Prostate gland (tissue), 2 donors: ENCODE measurements around the gene COL6A1. TPM values are rescaled to one million over a fixed set of nuclear protein-coding genes. Genes with fewer than 3 reads are reported as not detected.
"Not testable (repeated sequence)": the region's sequence is repeated elsewhere in the genome, so short reads cannot be mapped to it uniquely, and the experiment has no call there.

Experiments
- DNase-seq: peaks from one replicate; pipeline ENCODE4 v3.0.0-alpha.2; 2019; ENCODE audit warnings: low spot score
- H3K27ac ChIP-seq, 2 donors: fragments of 200-600 bp; sonication (generic); 2 replicates each; pipeline ENCODE4 v1.5.1; 2017 to 2019
- H3K27me3 ChIP-seq: fragments of 200-600 bp; sonication (generic); replicated peaks from 2 replicates; pipeline ENCODE4 v1.5.1; 2019; ENCODE audit not compliant: insufficient read depth
- H3K36me3 ChIP-seq, 2 donors: fragments of 200-600 bp; sonication (generic); 1 replicate in 1 of 2; 2 replicates in 1 of 2; pipeline versions ENCODE4 v1.5.1 to v1.8.1; 2017 to 2019
- H3K4me1 ChIP-seq: fragments of 200-600 bp; sonication (generic); replicated peaks from 2 replicates; pipeline ENCODE4 v1.5.1; 2019
- H3K4me3 ChIP-seq, 2 donors: fragments of 200-600 bp; sonication (generic); 2 replicates each; pipeline ENCODE4 v1.5.1; 2017 to 2019
- H3K9me3 ChIP-seq: fragments of 200-600 bp; sonication (generic); 2 replicates; pipeline ENCODE4 v1.5.1; 2017
- POLR2A ChIP-seq: fragments of 450-650 bp; IDR thresholded peaks from one replicate; pipeline ENCODE4 v1.6.1; 2016; ENCODE audit warnings: antibody characterized with exemption, mild to moderate bottlenecking
- POLR2AphosphoS5 ChIP-seq: sonication (generic); formaldehyde crosslinking; IDR thresholded peaks from one replicate; pipeline ENCODE4 v1.6.1; 2017; ENCODE audit warnings: antibody characterized with exemption
- WGBS: methylation state at CpG from one replicate; pipeline ENCODE4 v1.1.5; 2018; 5-methylcytosine and 5-hydroxymethylcytosine counted together
- intact Hi-C: fragments of 100-400 bp; cut with DNase I; formaldehyde crosslinking; loops from one replicate; pipeline ENCODE4 v1.14.2; 2022
- total RNA-seq, 2 donors: library from RNA; depleted of rRNA; stranded (reverse); fragments of >200 nt; gene quantifications; one replicate each; pipeline ENCODE4 v1.1.0, GENCODE V29; 2016
- TF ChIP-seq, protein P1 (sequence below), 4 experiments: fragments of 200-600 bp in 2 of 4; fragments of 450-650 bp in 2 of 4; sonication (generic) in 2 of 4; IDR thresholded peaks; 1 replicate in 3 of 4; 2 replicates in 1 of 4; pipeline ENCODE4 v1.5.1; 2016 to 2019; ENCODE audit warnings: antibody characterized with exemption in 4 of 4, mild to moderate bottlenecking in 2 of 4, moderate library complexity in 2 of 4

COL6A1 gene
- total RNA-seq, 2 donors from 2014 or later: 163 to 265 TPM

DNA sequence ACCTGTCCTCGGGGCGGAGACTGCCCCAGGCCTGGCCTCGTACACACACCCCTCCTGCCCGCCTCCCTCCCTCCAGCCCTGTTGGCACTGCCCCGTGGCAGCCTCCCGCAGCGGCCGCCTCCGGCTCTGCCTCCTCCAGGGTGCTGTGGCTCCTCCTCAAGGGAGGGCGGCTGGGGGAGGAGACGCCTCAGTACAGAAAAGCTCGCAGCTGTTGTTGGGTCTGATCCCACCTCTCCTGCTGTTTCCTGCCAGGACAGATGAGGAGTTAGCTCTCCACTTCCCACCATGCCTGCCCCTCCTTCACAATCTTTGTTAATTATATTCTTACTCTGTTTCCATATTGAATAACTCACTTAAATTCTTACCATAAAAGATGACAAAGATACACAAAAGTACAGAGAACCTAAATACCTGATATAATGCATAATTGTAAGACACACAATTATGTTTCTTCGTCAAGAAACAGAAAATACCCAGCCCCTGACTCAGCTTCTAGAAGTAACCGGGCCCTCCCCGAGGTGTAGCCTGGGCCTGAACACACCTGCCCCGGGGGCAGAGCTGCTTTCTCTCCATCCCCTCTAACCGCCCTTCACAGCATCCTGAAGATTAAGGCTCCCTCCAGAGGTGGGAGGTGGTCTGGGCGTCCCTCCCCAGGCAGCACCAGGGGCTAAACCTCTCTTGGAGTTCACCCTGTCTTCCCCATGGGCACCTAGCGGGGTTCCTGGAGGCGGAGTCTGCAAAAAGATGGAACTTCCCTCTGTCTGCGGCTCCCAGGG is 30.6 kb upstream of the COL6A1 start:
- TF ChIP-seq POLR2AphosphoS5 (peak; percentile 39), POLR2A (no peak)
- DNase-seq: peak; percentile 44
- WGBS: 25% methylated on average over 21 of the region's 21 CpGs
- Histone ChIP-seq H3K36me3 (no peaks in the 10 kb centered on the region), H3K27me3 (no peaks in the 10 kb centered on the region), H3K9me3 (no peaks in the 10 kb centered on the region), H3K4me3 (no peak overlapping the region), H3K27ac (peak overlapping the region in 1 of 2 donors; percentile 7), H3K4me1 (no peaks in the 10 kb centered on the region)
- intact Hi-C loops: no loop called here

DNA sequence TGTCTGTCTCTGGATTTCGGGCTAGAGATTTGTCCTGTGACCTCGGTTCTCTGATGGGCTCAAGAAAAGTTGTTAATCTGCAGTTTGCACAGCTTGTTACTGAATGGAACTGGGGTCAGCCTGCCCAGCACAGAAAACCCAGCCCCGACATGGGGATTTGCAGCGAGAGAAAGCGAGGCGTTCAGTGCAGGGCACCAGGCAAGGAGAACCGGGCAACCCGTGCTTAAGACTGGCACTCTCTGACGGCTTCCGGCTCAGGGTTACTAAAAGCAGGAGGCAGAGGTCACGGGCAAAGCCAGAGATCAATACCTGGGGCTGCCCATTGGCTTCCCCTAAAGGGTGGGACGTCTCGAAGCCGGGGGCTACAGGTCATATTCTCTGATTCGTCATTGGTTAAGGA is 29.9 kb upstream of the COL6A1 start:
- no peaks in the 10 kb centered on the region for H3K36me3 ChIP-seq
- H3K4me1 ChIP-seq: no peaks in the 10 kb centered on the region
- DNase-seq: no peak
- intact Hi-C loops: no loop called here
- no peaks in the 10 kb centered on the region for H3K27me3 ChIP-seq
- TF ChIP-seq POLR2AphosphoS5 (no peak), POLR2A (no peak)
- TF ChIP-seq, protein P1, sequence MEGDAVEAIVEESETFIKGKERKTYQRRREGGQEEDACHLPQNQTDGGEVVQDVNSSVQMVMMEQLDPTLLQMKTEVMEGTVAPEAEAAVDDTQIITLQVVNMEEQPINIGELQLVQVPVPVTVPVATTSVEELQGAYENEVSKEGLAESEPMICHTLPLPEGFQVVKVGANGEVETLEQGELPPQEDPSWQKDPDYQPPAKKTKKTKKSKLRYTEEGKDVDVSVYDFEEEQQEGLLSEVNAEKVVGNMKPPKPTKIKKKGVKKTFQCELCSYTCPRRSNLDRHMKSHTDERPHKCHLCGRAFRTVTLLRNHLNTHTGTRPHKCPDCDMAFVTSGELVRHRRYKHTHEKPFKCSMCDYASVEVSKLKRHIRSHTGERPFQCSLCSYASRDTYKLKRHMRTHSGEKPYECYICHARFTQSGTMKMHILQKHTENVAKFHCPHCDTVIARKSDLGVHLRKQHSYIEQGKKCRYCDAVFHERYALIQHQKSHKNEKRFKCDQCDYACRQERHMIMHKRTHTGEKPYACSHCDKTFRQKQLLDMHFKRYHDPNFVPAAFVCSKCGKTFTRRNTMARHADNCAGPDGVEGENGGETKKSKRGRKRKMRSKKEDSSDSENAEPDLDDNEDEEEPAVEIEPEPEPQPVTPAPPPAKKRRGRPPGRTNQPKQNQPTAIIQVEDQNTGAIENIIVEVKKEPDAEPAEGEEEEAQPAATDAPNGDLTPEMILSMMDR (IDR thresholded peaks at IDR 0.05): no peak
- WGBS: 85% methylated on average over 15 of the region's 15 CpGs
- no peaks in the 10 kb centered on the region for H3K9me3 ChIP-seq
- H3K27ac ChIP-seq: no peak overlapping the region
- H3K4me3 ChIP-seq: no peak overlapping the region

GRCh38 chr21:45952527-45952926 is 29.0 kb upstream of the COL6A1 start:
- not testable (repeated sequence) for DNase-seq, H3K4me1 ChIP-seq
- WGBS: 91% methylated on average over 10 of the region's 10 CpGs

DNA sequence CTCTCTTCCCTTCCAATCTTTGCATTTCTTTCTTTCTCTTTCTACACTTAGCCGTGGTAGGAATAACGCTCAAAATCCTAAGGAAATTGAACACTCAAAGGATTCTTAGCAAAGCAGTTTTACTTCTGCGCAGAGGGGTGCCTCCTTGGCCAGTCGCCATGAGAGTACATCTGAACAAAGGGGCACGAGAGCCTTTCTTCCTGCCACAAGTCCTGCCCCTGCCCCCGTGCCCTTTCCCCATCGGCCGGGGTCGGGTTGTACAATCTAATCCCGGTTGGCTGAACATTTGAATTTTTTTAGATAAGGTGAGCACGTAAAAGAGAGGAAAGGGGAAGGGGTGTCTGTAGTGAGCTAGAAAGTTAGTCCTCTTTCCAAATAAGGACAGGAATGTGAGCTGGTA is 28.6 kb upstream of the COL6A1 start:
- 54% methylated on average over 11 of the region's 11 CpGs for WGBS
- no peaks in the 10 kb centered on the region for H3K36me3 ChIP-seq
- H3K27me3 ChIP-seq: no peaks in the 10 kb centered on the region
- intact Hi-C loops: no loop called here
- H3K4me3 ChIP-seq: no peak overlapping the region
- no peaks in the 10 kb centered on the region for H3K9me3 ChIP-seq
- no peaks in the 10 kb centered on the region for H3K4me1 ChIP-seq
- no peak for DNase-seq
- TF ChIP-seq POLR2AphosphoS5 (no peak), POLR2A (no peak)
- TF ChIP-seq, protein P1 (IDR thresholded peaks at IDR 0.05): no peak
- H3K27ac ChIP-seq: no peak overlapping the region

More at GRCh38 chr21:45952527-45952926, 29.0 kb upstream of the COL6A1 start:
- intact Hi-C loops, H3K36me3 ChIP-seq, H3K4me3 ChIP-seq, H3K9me3 ChIP-seq, H3K27ac ChIP-seq, H3K27me3 ChIP-seq: not testable (repeated sequence)

GRCh38 chr21:45954261-45954660 is 27.3 kb upstream of the COL6A1 start:
- H3K4me3 ChIP-seq: no peak overlapping the region
- H3K27ac ChIP-seq: peak overlapping the region; percentile 4 to 60
- no peak for DNase-seq
- H3K4me1 ChIP-seq: no peaks in the 10 kb centered on the region
- H3K36me3 ChIP-seq: no peaks in the 10 kb centered on the region
- intact Hi-C loops: no loop called here
- TF ChIP-seq POLR2AphosphoS5 (no peak), POLR2A (no peak)
- TF ChIP-seq, protein P1 (IDR thresholded peaks at IDR 0.05): no peak
- H3K9me3 ChIP-seq: no peaks in the 10 kb centered on the region
- H3K27me3 ChIP-seq: no peaks in the 10 kb centered on the region
- 63% methylated on average over 12 of the region's 12 CpGs for WGBS

DNA sequence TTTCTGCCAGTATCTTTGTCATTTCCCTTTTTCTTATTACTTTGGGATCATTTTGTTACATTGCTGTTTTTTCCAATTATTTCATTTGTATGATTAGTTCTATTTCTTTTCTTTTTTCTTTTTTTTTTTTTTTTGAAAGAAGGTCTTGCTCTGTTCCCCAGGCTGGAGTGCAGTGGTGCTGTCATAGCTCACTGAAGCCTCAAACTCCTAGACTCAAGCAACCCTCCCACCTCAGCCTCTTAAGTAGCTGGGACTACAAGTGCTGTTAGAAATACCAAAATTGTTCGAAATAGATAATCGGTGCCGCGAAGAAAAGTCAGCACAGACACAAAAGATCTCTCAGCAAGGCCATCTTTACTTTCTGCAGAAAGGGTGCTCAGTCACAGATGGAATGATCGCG is 26.6 kb upstream of the COL6A1 start:
- Histone ChIP-seq H3K36me3 (no peaks in the 10 kb centered on the region), H3K9me3 (no peaks in the 10 kb centered on the region), H3K27ac (no peak overlapping the region), H3K4me1 (no peaks in the 10 kb centered on the region), H3K27me3 (no peaks in the 10 kb centered on the region), H3K4me3 (no peak overlapping the region)
- DNase-seq: no peak
- 97% methylated on average over 6 of the region's 6 CpGs for whole genome bisulfite sequencing
- TF ChIP-seq, protein P1 (IDR thresholded peaks at IDR 0.05): no peak
- TF ChIP-seq POLR2A: no peak
- no peak for TF ChIP-seq POLR2AphosphoS5
- intact Hi-C loops: no loop called here
